IMR-90 (cell line): ENCODE data around the gene GLRX5. TPM values are rescaled to one million over a fixed set of nuclear protein-coding genes. Genes with fewer than 3 reads are reported as not detected.
A peak's percentile ranks its signal among the peaks of the same experiment; 100 is the strongest.

ENCODE experiments used
- ATAC-seq: fragments of 200-7000 bp; cut with Tn5 transposase; 2 replicates; pipeline ENCODE4 v1.9.1; 2020; ENCODE audit warnings: low read depth, mild to moderate bottlenecking, moderate library complexity
- BruUV-seq: library from RNA; stranded (reverse); fragments of 400-500 nt; replicated peaks from 2 replicates; lab custom pipeline; 2021; lab: Mats Ljungman, UMichigan
- CTCF ChIA-PET: fragments of 300-600 bp; formaldehyde crosslinking; extraction: SDS; loops from one replicate; lab custom pipeline; 2021; ENCODE audit warnings: antibody characterized with exemption; lab: Yijun Ruan, JAX
- POLR2A ChIA-PET: fragments of 300-600 bp; sonication (Branson Sonifier 250); formaldehyde crosslinking; loops from one replicate; lab custom pipeline; 2022; ENCODE audit warnings: antibody characterized with exemption; ENCODE audit not compliant: unreplicated experiment; lab: Charles Lee
- DNase-seq: peaks from one replicate; pipeline ENCODE4 v3.0.0; 2013
- H2AFZ ChIP-seq: replicated peaks from 2 replicates; pipeline ENCODE3; 2013; ENCODE audit warnings: low read length, mild to moderate bottlenecking; ENCODE audit not compliant: poor library complexity
- H2AK5ac ChIP-seq: 2 replicates; pipeline ENCODE4 v1.6.1; 2013; ENCODE audit warnings: low read depth, low read length, inconsistent platforms
- H2AK9ac ChIP-seq: replicated peaks from 2 replicates; pipeline ENCODE3; 2013; ENCODE audit warnings: mild to moderate bottlenecking, low read depth, low read length, moderate library complexity; ENCODE audit not compliant: poor library complexity
- H2BK120ac ChIP-seq: 2 replicates; pipeline ENCODE4 v1.6.1; 2013; ENCODE audit warnings: low read depth, low read length, inconsistent platforms
- H2BK15ac ChIP-seq: 3 replicates; pipeline ENCODE4 v1.6.1; 2013; ENCODE audit warnings: low read depth, low read length, inconsistent platforms
- H2BK20ac ChIP-seq: 2 replicates; pipeline ENCODE4 v1.6.1; 2013; ENCODE audit warnings: low read depth, mild to moderate bottlenecking, inconsistent platforms, low read length, moderate library complexity
- H2BK5ac ChIP-seq: 2 replicates; pipeline ENCODE4 v1.6.1; 2013; ENCODE audit warnings: mild to moderate bottlenecking, low read depth, low read length, inconsistent platforms; ENCODE audit not compliant: poor library complexity, severe bottlenecking
- H3K14ac ChIP-seq: replicated peaks from 2 replicates; pipeline ENCODE4 v1.6.1; 2013; ENCODE audit warnings: low read depth, low read length, inconsistent platforms
- H3K18ac ChIP-seq: 2 replicates; pipeline ENCODE4 v1.6.1; 2013; ENCODE audit warnings: low read depth, low read length, control low read depth
- H3K23ac ChIP-seq: 2 replicates; pipeline ENCODE4 v1.6.1; 2013; ENCODE audit warnings: low read depth, low read length, inconsistent platforms
- H3K27ac ChIP-seq: 2 replicates; pipeline ENCODE4 v1.5.1; 2013; ENCODE audit warnings: mild to moderate bottlenecking, control low read depth, low read length; ENCODE audit not compliant: insufficient read depth
- H3K27me3 ChIP-seq: 2 replicates; pipeline ENCODE4 v1.6.1; 2013; ENCODE audit warnings: low read length; ENCODE audit not compliant: control insufficient read depth, insufficient read depth
- H3K36me3 ChIP-seq: 2 replicates; pipeline ENCODE4 v1.6.1; 2013; ENCODE audit warnings: low read length, mixed read lengths; ENCODE audit not compliant: control insufficient read depth, insufficient read depth
- H3K4ac ChIP-seq: 2 replicates; pipeline ENCODE4 v1.6.1; 2013; ENCODE audit warnings: low read depth, low read length, inconsistent platforms
- H3K4me1 ChIP-seq: 2 replicates; pipeline ENCODE4 v1.6.1; 2013; ENCODE audit warnings: low read length, mixed read lengths; ENCODE audit not compliant: control insufficient read depth, insufficient read depth
- H3K4me2 ChIP-seq: 2 replicates; pipeline ENCODE4 v1.6.1; 2013; ENCODE audit warnings: low read depth, mild to moderate bottlenecking, control low read depth, low read length, moderate library complexity
- H3K4me3 ChIP-seq: 2 replicates; pipeline ENCODE4 v1.5.1; 2013; ENCODE audit warnings: low read depth, mild to moderate bottlenecking, control low read depth, low read length, moderate library complexity; ENCODE audit not compliant: insufficient read depth
- H3K56ac ChIP-seq: 2 replicates; pipeline ENCODE4 v1.6.1; 2013; ENCODE audit warnings: low read length, inconsistent platforms; ENCODE audit not compliant: insufficient read depth; ENCODE audit errors: extremely low read depth
- H3K79me1 ChIP-seq, 2 experiments: 2 replicates each; pipeline ENCODE4 v1.6.1; 2013; ENCODE audit warnings: low read length in 2 of 2, inconsistent platforms in 1 of 2, low read depth in 1 of 2
- H3K9ac ChIP-seq: 2 replicates; pipeline ENCODE4 v1.6.1; 2013; ENCODE audit warnings: low read depth, low read length, control low read depth
- H3K9me1 ChIP-seq: 2 replicates; pipeline ENCODE4 v1.6.1; 2013; ENCODE audit warnings: low read length, inconsistent platforms; ENCODE audit not compliant: insufficient read depth
- H3K9me3 ChIP-seq: 2 replicates; pipeline ENCODE4 v1.6.1; 2013; ENCODE audit warnings: low read length; ENCODE audit not compliant: control insufficient read depth, insufficient read depth
- H4K20me1 ChIP-seq: 2 replicates; pipeline ENCODE4 v1.6.1; 2013; ENCODE audit warnings: low read length, inconsistent platforms; ENCODE audit not compliant: insufficient read depth
- H4K5ac ChIP-seq: 2 replicates; pipeline ENCODE4 v1.6.1; 2013; ENCODE audit warnings: mild to moderate bottlenecking, low read depth, low read length, control low read depth
- H4K8ac ChIP-seq, 2 experiments: 2 replicates each; pipeline ENCODE4 v1.6.1; 2013; ENCODE audit warnings: low read depth in 2 of 2, low read length in 2 of 2, control low read depth in 1 of 2, inconsistent platforms in 1 of 2
- H4K91ac ChIP-seq: 2 replicates; pipeline ENCODE4 v1.6.1; 2013; ENCODE audit warnings: low read depth, low read length, inconsistent platforms; ENCODE audit not compliant: insufficient read depth
- BHLHE40 ChIP-seq: fragments of 150-350 bp; IDR thresholded peaks from 2 replicates; pipeline ENCODE4 v1.6.1; 2016; ENCODE audit warnings: mild to moderate bottlenecking, low read depth, low read length
- CHD1 ChIP-seq: IDR thresholded peaks from 2 replicates; pipeline ENCODE4 v1.6.1; 2012; ENCODE audit warnings: low read depth, low read length, improper control_type of control experiment
- FOS ChIP-seq: fragments of 150-350 bp; IDR thresholded peaks from 2 replicates; pipeline ENCODE4 v1.6.1; 2016; ENCODE audit warnings: low read depth, low read length
- MAFK ChIP-seq: IDR thresholded peaks from 2 replicates; pipeline ENCODE4 v1.6.1; 2012; ENCODE audit warnings: low read depth, low read length, improper control_type of control experiment
- MAZ ChIP-seq: IDR thresholded peaks from 2 replicates; pipeline ENCODE4 v1.6.1; 2012; ENCODE audit warnings: low read depth, mild to moderate bottlenecking, low read length, improper control_type of control experiment, moderate library complexity, borderline replicate concordance
- MXI1 ChIP-seq: IDR thresholded peaks from 2 replicates; pipeline ENCODE4 v1.6.1; 2012; ENCODE audit warnings: low read depth, mild to moderate bottlenecking, low read length, moderate library complexity, borderline replicate concordance
- RCOR1 ChIP-seq: IDR thresholded peaks from 2 replicates; pipeline ENCODE4 v1.6.1; 2012; ENCODE audit warnings: mild to moderate bottlenecking, low read length, improper control_type of control experiment; ENCODE audit not compliant: insufficient replicate concordance
- RFX5 ChIP-seq: IDR thresholded peaks from 2 replicates; pipeline ENCODE4 v1.8.0; 2012; ENCODE audit warnings: low read depth, mild to moderate bottlenecking, low read length, moderate library complexity
- WGBS, 2 experiments: methylation state at CpG; one replicate each; pipeline versions ENCODE4 v1.1.5 to v1.1.7; 2013; ENCODE audit warnings: missing lambda C conversion rate in 2 of 2; ENCODE audit not compliant: insufficient read length in 1 of 2; ENCODE audit errors: extremely low coverage in 2 of 2; 5-methylcytosine and 5-hydroxymethylcytosine counted together
- dilution Hi-C: fragments of 300-500 bp; cut with HindIII; formaldehyde crosslinking; loops from one replicate; pipeline ENCODE4 v1.14.3; 2018; ENCODE audit warnings: low sequenced_read_pairs; ENCODE audit not compliant: unreplicated experiment
- in situ Hi-C: fragments of 300-500 bp; cut with MboI; formaldehyde crosslinking; loops from 3 replicates; pipeline ENCODE4 v1.14.3; 2019; ENCODE audit warnings: low sequenced_read_pairs, inconsistent platforms, mixed read lengths
- intact Hi-C: fragments of 100-400 bp; cut with micrococcal nuclease; formaldehyde crosslinking; loops from 2 replicates; pipeline ENCODE4 v1.10.0; 2022
- polyA plus RNA-seq, 3 experiments: library from polyadenylated mRNA; depleted of rRNA; stranded (reverse); fragments of >200 nt; gene quantifications; 2 replicates each; pipeline ENCODE4 v1.2.3, GENCODE V29; 2012; ENCODE audit warnings: low replicate concordance in 1 of 3
- total RNA-seq: library from RNA; depleted of rRNA; stranded (reverse); fragments of >200 nt; gene quantifications from 2 replicates; pipeline ENCODE4 v1.2.3, GENCODE V29; 2012
- TF ChIP-seq, protein P1 (sequence below): fragments of 150-350 bp; IDR thresholded peaks from 2 replicates; pipeline ENCODE4 v1.6.1; 2017; ENCODE audit warnings: mild to moderate bottlenecking, antibody characterized with exemption, low read length, low read depth
- TF ChIP-seq, protein P2 (sequence below): conservative IDR thresholded peaks from 2 replicates; pipeline ENCODE4 v1.5.1; 2012; ENCODE audit warnings: mild to moderate bottlenecking, low read depth, low read length, improper control_type of control experiment

Gene GLRX5
- total and polyA plus RNA-seq, 2 of the 4 experiments (the other 2 are of a cell fraction) = 32.4 to 40.4 TPM

DNA sequence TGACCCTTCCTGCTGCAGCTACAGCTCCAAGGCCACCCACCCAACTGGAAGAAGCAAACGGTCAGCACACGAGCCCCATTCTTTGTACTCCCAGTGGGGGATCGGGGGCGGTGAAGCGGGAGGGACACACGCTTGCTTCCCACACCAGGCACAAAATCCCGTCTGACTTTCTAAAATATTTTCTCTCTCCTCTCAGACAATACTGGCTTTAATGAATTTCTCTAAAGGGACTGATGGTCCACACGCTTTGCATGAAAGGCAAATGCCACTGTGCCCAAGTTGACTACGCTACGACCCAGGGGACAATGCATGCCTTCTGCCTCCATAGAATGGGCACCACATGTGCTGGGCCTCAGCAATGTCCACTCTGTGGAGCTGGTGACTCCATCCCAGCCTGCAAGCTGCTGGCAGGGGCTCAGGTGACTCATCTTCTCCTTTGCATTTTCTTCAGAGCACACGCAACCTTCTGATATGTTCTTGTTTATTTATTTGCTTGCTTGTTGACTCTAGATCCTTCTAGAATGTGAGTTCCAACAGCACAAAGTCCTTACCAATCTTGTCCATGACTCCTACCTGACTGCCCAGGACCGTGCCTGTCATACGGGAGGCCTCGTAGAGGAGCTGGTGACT, 34.0 kb upstream of the GLRX5 start (continued):
- TF ChIP-seq, protein P1, sequence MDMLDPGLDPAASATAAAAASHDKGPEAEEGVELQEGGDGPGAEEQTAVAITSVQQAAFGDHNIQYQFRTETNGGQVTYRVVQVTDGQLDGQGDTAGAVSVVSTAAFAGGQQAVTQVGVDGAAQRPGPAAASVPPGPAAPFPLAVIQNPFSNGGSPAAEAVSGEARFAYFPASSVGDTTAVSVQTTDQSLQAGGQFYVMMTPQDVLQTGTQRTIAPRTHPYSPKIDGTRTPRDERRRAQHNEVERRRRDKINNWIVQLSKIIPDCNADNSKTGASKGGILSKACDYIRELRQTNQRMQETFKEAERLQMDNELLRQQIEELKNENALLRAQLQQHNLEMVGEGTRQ = no peak

DNA sequence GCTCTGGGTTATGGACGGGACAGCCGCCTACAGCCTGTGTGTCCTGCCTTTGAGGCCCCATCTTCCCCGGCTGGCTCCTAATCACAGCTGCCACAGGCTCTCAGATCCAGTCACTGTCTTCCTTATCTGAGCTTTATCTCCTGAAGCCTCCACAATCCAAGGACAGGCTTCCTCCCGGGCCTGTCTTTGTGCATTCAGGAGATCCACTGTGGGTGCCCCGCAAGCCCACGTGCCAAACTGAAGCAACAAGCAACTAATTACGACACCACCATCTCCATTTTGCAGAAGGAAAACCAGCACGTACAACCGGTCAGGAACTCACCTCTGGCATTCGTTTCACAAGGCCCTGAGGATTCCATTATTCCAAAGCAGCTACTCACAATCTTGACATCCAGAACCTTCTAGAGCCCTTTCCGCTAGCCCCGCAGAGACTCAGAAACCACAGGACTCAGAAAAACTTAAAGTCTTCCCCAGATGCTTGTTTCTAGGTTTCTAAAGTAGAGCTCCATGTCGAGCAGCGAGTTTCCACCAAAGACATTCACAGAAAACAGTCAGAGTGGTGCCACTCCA, 32.4 kb upstream of the GLRX5 start:
- Histone ChIP-seq H2AK9ac (no peak overlapping the region), H3K4ac (peak overlapping the region; percentile 28; the same call in 1 of the 2 replicates), H3K56ac (no peak overlapping the region), H3K18ac (no peak overlapping the region), H3K27ac (no peak overlapping the region), H3K4me3 (no peak overlapping the region), H3K9me3 (no peaks in the 10 kb centered on the region), H3K4me1 (peaks cover 38% of the 10 kb centered on the region), H3K23ac (no peak overlapping the region), H3K79me1 (peaks cover 22 to 92% of the 10 kb centered on the region in 2 experiments), H2AK5ac (0 out of 2 replicates have a peak overlapping the region, but pooled peaks have one; percentile 27), H3K14ac (no peak overlapping the region), H4K8ac (no peak overlapping the region), H2BK20ac (peak overlapping the region; percentile 8; the same call in 1 of the 2 replicates), H2BK5ac (no peak overlapping the region), H3K9me1 (peaks cover 44% of the 10 kb centered on the region), H4K5ac (no peak overlapping the region), H3K36me3 (no peaks in the 10 kb centered on the region), H3K4me2 (no peak overlapping the region), H2BK15ac (no peak overlapping the region), H4K91ac (no peak overlapping the region; the same call in 1 of the 2 replicates), H2BK120ac (peak overlapping the region; percentile 16; the same call in 1 of the 2 replicates), H4K20me1 (peaks cover 4% of the 10 kb centered on the region; the same call in 1 of the 2 replicates), H3K9ac (no peak overlapping the region), H2AFZ (no peak overlapping the region), H3K27me3 (no peaks in the 10 kb centered on the region)
- ChIA-PET CTCF (interaction anchor here (1.3 kb wide), 1 partner anchor 50 kb away, joined by 3 read pairs; no protein-coding TSS in a partner anchor), POLR2A (interaction anchor here (0.5 kb wide), 1 partner anchor 22 kb away, joined by 5 read pairs; no protein-coding TSS in a partner anchor)
- WGBS, 2 experiments = 92% methylated on average over 10 of the region's 14 CpGs; no CpG with 5 or more reads in 1 of the 2 experiments
- in situ Hi-C loops = loop anchor here (25.0 kb wide), 1 partner anchor 365 kb away; no protein-coding TSS in a partner anchor
- ATAC-seq (no peak), DNase-seq (no peak)
- dilution Hi-C loops = no loop called here
- BruUV-seq = no TSS peak
- intact Hi-C loops = no loop called here
- TF ChIP-seq RFX5 (no peak), CHD1 (no peak), MXI1 (no peak), MAZ (no peak), FOS (no peak), RCOR1 (no peak), BHLHE40 (no peak), MAFK (no peak)
- TF ChIP-seq, protein P2, sequence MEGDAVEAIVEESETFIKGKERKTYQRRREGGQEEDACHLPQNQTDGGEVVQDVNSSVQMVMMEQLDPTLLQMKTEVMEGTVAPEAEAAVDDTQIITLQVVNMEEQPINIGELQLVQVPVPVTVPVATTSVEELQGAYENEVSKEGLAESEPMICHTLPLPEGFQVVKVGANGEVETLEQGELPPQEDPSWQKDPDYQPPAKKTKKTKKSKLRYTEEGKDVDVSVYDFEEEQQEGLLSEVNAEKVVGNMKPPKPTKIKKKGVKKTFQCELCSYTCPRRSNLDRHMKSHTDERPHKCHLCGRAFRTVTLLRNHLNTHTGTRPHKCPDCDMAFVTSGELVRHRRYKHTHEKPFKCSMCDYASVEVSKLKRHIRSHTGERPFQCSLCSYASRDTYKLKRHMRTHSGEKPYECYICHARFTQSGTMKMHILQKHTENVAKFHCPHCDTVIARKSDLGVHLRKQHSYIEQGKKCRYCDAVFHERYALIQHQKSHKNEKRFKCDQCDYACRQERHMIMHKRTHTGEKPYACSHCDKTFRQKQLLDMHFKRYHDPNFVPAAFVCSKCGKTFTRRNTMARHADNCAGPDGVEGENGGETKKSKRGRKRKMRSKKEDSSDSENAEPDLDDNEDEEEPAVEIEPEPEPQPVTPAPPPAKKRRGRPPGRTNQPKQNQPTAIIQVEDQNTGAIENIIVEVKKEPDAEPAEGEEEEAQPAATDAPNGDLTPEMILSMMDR = no peak
- TF ChIP-seq, protein P1 = no peak
